DMS 273 (cell line): ENCODE measurements around the gene IFNL4.
"Not testable (repeated sequence)": the region's sequence is repeated elsewhere in the genome, so short reads cannot be mapped to it uniquely, and the experiment has no call there.

Source experiments
- DNase-seq: peaks from one replicate; lab custom pipeline; 2025; ENCODE audit not compliant: unreplicated experiment; lab: John Stamatoyannopoulos, UW

The IFNL4 gene

DNA sequence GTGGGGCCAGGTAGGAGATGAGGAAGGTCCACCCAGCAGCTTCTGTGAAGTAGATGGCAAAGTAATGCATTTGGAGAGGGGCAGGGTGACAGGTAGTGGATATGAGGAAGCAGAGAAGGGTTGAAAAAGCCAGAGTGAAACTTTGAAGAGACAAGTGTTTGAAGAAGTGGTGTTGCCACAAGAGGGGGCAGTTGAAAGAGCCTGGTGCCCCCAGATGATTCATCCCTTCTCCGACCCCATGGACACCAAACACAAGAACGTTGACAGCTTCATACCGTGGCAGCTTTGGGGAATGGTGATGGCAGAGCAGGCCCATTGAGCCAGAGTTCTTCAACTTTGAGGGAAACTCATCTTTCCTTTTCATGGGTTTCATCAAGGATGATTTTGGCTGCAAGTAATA, 23.7 kb downstream of the IFNL4 start:
- DNase-seq = peak; percentile 43

DNA sequence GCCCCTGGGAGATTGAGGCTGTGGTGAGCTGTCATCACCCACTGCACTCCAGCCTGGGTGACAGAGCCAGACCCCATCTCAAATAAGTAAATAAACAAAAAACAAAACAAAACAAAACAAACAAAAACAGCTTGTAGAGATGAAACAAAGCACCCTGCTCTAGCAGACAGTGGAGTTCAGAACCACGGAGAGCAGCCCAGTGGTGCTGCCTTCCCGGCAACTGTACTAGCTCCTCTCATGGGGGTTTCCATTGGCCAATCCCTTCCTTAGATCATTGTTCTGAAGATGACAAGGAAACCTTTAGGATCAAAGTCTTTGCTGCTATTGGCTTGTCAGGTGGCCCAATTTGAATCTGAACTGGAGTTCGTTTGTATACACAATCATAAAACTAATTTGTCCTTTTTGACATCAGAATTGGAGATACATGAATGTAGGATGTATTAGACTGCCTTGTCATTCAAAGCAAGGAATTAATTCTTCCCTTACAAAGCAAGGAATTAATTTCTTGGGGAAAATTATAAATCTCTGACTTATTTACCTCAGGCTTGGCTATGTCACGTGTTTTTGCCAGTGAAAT, 24.9 kb downstream of the IFNL4 start:
- DNase-seq = peak; percentile 45

DNA sequence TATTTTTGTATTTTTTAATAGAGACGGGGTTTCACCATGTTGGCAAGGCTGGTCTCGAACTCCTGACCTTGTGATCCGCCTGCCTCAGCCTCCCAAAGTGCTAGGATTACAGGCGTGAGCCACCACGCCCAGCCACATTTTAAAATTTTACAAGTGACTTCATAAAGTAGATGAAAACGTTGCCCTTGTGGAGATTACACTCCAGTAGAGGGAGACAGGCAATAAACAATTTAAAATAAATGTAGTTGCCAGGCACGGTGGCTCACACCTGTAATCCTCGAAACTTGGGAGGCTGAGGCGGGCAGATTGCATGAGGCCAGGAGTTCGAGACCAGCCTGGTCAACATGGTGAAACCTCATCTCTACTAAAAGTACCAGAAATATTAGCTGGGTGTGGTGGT, 29.5 kb downstream of the IFNL4 start:
- peak; percentile 32 for DNase-seq

DNA sequence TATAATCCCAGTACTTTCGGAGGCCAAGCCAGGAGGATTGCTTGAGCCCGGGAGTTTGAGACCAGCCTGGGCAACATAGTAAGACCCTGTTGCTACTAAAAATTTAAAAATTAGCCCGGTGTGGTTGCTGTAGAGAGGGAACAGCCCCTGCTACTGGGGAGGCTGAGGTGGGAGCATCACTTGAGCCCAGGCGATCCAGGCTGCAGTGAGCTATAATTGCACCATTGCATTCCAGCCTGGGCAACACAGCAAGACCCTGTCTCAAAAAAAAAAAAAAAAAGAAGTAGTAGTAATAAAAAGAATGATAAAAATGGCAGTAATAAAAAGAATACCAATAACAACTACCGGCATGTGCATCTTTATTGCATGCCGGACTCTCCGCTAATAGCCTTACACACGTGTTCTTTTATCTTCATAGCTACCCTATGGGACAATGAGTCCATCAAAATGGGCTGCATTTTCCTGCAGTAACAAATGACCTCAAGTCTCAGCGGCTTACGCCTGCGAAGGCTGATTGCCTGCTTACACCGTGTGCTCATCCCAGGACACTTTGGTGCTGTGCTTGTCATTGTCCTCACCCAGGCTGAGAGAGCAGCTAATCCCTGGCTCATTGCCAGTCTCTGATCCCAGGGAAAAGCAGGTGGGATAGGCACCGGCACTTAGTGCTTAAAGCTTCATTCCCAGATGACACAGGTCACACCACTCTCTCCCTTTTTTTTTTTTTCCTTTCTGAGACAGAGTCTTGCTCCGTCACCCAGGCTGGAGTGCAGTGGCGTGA, 30.2 kb downstream of the IFNL4 start:
- no peak for DNase-seq

DNA sequence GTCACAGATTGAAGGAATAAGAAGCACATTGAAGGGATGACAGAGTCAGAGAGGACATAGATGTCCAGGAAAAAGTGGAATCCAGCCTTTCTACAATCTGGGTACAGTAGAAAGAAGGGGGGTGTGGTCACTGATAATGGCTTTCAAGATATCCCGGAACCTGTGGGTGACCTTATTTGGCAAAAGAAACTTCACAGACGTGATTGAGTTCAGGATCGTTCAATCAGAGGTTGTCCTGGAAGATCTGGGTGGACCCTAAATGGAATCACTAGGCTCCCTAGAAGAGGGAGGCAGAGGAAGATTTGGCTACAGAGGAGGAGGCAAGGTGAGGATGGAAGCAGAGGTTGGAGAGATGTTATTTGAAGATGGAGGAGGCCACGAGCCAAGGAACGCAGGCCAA, 31.6 kb downstream of the IFNL4 start:
- DNase-seq = no peak

- DNase-seq = not testable (repeated sequence)
These were observed 33.3 kb downstream of the IFNL4 start for GRCh38 chr19:39215323-39215722.

- peak; percentile 68 for DNase-seq
These were observed 36.3 kb downstream of the IFNL4 start for GRCh38 chr19:39212375-39212742.

DNA sequence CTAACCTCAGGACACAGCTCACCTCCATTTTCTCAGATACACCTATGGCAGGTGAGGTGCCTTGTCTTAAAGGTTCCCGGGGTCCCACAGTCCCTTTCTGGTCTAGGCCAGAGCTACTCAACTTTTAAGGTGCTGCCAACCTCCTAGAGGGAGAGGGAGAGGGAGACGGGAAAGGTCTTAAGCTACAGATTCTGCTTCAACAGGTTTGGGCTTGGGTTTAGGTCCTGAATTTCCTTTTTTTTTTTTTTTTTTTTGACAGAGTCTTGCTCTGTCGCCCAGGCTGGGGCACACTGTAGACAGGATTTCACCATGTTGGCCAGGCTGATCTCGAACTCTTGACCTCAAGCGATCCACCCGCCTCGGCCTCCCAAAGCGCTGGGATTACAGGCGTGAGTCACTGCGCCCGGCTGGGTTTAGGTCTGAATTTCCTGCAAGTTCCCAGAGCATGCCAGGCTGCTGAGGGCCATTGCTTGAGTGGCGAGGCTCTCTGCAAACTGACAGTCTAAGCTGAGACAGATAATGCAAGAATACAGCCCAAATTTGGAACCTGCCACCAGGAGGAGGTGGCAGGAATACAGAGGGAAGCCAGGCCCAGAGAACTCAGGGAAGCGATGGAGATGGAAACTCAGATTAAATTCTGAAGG, 36.8 kb downstream of the IFNL4 start:
- no peak for DNase-seq

DNA sequence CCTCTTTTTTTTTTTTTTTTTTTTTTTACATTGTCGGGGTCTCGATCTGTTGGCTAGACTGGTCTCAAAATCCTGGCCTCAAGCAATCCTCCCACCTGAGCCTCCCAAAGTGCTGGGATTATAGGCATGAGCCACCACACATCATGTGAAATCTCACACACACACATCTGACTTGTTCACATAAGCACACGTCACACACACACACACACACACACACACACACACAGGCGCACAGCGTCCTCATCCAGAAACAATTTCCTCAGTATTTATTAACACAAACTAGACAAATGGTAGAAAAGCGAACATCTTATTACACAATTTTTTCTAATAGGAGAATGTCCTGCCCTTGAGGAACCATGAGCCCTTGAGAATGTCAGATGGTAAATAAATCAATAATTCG, 39.5 kb downstream of the IFNL4 start:
- no peak for DNase-seq

- no peak for DNase-seq
These were observed 40.4 kb downstream of the IFNL4 start for GRCh38 chr19:39208175-39208795.

DNA sequence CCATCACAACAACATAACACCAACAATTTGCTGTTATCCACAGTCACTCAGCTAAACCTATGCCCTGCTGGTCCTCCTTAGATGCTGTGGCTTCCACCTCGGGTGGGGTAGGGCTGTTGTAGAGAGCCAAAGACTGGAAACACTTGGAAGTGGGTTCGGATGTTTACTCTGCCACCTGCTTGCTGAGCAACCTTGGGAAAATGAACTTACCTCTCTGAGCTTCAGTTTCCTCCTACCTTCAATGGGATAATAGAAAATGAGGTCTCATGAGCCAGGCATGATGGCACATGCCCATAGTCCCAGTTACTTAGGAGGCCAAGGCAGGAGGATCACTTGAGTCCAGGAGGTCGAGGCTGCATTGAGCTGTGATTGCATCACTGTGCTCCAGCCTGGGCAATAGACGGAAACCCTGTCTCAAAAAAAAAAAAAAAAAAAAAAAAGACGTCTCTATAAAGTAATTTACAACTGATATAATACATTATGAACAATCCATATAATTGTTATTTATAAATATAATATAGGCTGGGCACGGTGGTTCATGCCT, 41.3 kb downstream of the IFNL4 start:
- DNase-seq = no peak

DNA sequence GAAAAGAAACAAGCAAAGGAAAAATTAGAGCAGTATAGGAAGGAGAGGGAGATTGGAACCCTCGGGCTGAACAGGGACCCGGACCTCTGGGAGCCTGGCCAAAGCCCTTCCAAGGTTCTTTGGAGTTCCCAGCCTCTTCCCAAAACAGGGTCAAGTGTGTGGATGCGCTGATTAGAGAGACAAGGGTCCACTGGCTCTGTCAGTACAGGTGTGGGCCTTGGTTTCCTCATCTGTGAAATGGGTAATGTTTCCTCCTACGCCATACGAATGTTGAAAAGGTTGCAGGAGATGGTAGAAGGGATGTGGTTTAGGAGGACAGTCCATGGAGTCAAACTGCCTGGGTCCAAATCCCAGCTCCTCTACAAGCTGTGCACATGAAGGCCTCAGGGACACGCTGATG, 42.5 kb downstream of the IFNL4 start:
- no peak for DNase-seq

GRCh38 chr19:39205449-39205764, 43.2 kb downstream of the IFNL4 start:
- no peak for DNase-seq

DNA sequence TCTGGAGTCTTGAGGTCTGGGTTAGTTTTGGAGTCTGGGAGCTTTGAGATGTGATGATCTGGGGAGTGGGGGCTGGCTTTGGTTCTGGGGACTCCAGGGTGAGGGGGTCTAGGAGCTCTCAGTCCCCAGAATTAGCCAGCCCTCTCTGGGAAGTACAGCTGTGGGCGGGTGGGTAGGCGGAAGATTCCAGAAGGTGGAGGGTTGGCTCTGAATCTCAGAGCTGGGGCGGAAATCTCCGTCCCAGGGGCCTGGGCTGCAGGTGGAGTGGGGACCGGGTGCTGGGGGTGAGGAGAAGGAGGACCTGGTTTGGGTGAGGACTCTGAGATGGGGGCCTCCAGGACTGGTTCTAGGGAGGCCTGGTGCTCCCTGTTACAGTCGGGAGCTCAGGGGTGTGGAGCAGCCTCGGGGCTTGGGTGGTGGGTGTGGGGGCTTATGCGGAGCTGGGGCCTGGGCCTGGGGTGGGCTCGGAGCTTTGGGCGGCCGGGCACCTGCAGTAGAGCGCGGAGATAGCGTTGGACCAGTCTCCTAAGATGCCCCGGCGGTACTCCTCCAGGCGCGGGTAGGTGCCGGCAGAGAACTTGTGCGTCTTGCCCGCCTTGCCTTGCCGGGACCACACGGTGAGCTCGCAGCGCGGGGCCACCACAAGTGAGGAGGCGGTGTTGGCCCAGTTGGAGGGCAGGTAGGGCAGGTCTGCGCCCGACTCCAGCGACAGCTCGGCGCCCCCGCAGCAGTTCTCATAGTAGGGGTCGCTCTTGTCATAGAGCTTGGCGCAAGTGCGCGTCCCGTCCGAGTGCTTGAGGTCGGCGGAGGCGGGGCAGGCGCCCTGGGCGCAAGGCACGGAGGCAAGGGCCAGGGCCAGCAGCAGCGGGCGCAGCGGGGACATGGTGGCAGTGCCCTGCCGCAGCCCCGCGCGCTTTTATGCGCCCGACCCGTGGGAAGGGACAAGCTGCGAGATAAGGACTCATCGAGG, 45.0 kb downstream of the IFNL4 start, which contains the start of gene SYCN:
SYCN (minus strand) TSS at position 892 of the 970 bp plus-strand sequence; CDS start at position 883, 9 bp downstream.
- DNase-seq = peak; percentile 40

GRCh38 chr19:39202998-39203355, 45.7 kb downstream of the IFNL4 start:
- DNase-seq = no peak

GRCh38 chr19:39200803-39201115, 47.9 kb downstream of the IFNL4 start:
- peak; percentile 82 for DNase-seq

GRCh38 chr19:39200066-39200802, 48.4 kb downstream of the IFNL4 start:
- DNase-seq = no peak

GRCh38 chr19:39199025-39199424, 49.6 kb downstream of the IFNL4 start:
- no peak for DNase-seq

DNA sequence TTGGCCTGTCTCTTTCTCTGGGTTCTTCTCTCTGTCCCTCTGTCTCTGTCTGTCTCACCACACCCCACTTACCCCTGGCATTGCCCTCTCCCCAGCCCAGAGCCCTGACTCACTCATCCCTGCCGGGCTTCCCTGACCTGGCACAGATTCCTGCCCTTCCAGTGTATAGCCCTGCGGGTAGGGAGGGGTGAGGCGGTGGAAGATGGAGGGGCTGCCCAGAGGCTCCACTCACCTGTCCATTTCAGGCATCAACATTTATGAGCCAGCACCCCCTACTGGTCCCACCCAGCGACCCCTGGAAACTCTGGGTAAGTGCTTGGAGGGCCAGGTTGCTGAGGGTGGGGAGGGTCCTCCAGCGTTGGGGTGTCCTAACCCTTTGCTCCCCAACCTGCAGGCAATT, 50.8 kb downstream of the IFNL4 start:
- no peak for DNase-seq
